ENCODE results near the gene BTBD10. TPM values are rescaled to one million over a fixed set of nuclear protein-coding genes. Genes with fewer than 3 reads are reported as not detected.
A peak's percentile ranks its signal among the peaks of the same experiment; 100 is the strongest.

BTBD10 gene
- total and polyA plus RNA-seq, 2 experiments from 2014 or later = 21.3 to 44.1 TPM

- no peaks in the 10 kb centered on the region for H3K9me3 ChIP-seq (ENCODE audit: low read depth)
- peaks cover 18% of the 10 kb centered on the region for H3K4me1 ChIP-seq (ENCODE audit: insufficient read depth)
- peaks cover 57% of the 10 kb centered on the region for H3K79me2 ChIP-seq
- peak overlapping the region; percentile 96 for H3K27ac ChIP-seq
- peaks cover 14% of the 10 kb centered on the region for H4K20me1 ChIP-seq (ENCODE audit: insufficient read depth, poor library complexity, severe bottlenecking)
- no peaks in the 10 kb centered on the region for H3K9me2 ChIP-seq (replicated peaks; ENCODE audit: insufficient read depth)
- peak overlapping the region; percentile 79 for H3K4me2 ChIP-seq
- H3K36me3 ChIP-seq (replicated peaks; ENCODE audit: insufficient read depth, low read depth) = no peaks in the 10 kb centered on the region
- TF ChIP-seq EZH2 (IDR thresholded peaks at IDR 0.05; ENCODE audit: borderline replicate concordance) (no peak), CTCF (IDR thresholded peaks at IDR 0.05; ENCODE audit: poor library complexity) (no peak), EZH2phosphoT487 (IDR thresholded peaks at IDR 0.05; ENCODE audit: low read depth, severe bottlenecking, unreplicated experiment) (no peak)
- no peaks in the 10 kb centered on the region for H3K27me3 ChIP-seq
- WGBS (ENCODE audit: low lambda C conversion rate, missing lambda C conversion rate) = 89% methylated on average over 3 of the region's 3 CpGs
- H2AFZ ChIP-seq = no peak overlapping the region
- H3K4me3 ChIP-seq = no peak overlapping the region
- DNase-seq (ENCODE audit: low spot score) = no peak
These were observed 1.7 kb downstream of the BTBD10 start for GRCh38 chr11:13461291-13461690.

- H3K9me3 ChIP-seq (ENCODE audit: low read depth) = no peaks in the 10 kb centered on the region
- H3K27ac ChIP-seq = no peak overlapping the region
- H4K20me1 ChIP-seq (ENCODE audit: insufficient read depth, poor library complexity, severe bottlenecking) = peaks cover 5% of the 10 kb centered on the region
- DNase-seq (ENCODE audit: low spot score) = no peak
- no peak overlapping the region for H3K4me3 ChIP-seq
- no peaks in the 10 kb centered on the region for H3K36me3 ChIP-seq (replicated peaks; ENCODE audit: insufficient read depth, low read depth)
- H3K4me1 ChIP-seq (ENCODE audit: insufficient read depth) = no peaks in the 10 kb centered on the region
- no peaks in the 10 kb centered on the region for H3K27me3 ChIP-seq
- no peaks in the 10 kb centered on the region for H3K9me2 ChIP-seq (replicated peaks; ENCODE audit: insufficient read depth)
- WGBS (ENCODE audit: low lambda C conversion rate, missing lambda C conversion rate) = 93% methylated on average over 2 of the region's 2 CpGs
- no peak overlapping the region for H2AFZ ChIP-seq
- H3K79me2 ChIP-seq = peaks cover 91% of the 10 kb centered on the region
- no peak overlapping the region for H3K4me2 ChIP-seq
- TF ChIP-seq EZH2 (IDR thresholded peaks at IDR 0.05; ENCODE audit: borderline replicate concordance) (no peak), CTCF (IDR thresholded peaks at IDR 0.05; ENCODE audit: poor library complexity) (no peak), EZH2phosphoT487 (IDR thresholded peaks at IDR 0.05; ENCODE audit: low read depth, severe bottlenecking, unreplicated experiment) (no peak)
These were observed 12.1 kb downstream of the BTBD10 start for GRCh38 chr11:13450832-13451397.

GRCh38 chr11:13449522-13449921 lies 13.5 kb downstream of the BTBD10 start:
- Histone ChIP-seq H3K27me3 (no peaks in the 10 kb centered on the region), H4K20me1 (ENCODE audit: insufficient read depth, poor library complexity, severe bottlenecking) (peaks cover 3% of the 10 kb centered on the region), H3K4me3 (no peak overlapping the region), H3K36me3 (replicated peaks; ENCODE audit: insufficient read depth, low read depth) (no peaks in the 10 kb centered on the region), H2AFZ (no peak overlapping the region), H3K27ac (no peak overlapping the region), H3K4me2 (no peak overlapping the region), H3K9me3 (ENCODE audit: low read depth) (no peaks in the 10 kb centered on the region), H3K4me1 (ENCODE audit: insufficient read depth) (no peaks in the 10 kb centered on the region), H3K9me2 (replicated peaks; ENCODE audit: insufficient read depth) (no peaks in the 10 kb centered on the region), H3K79me2 (peaks cover 92% of the 10 kb centered on the region)
- TF ChIP-seq CTCF (IDR thresholded peaks at IDR 0.05; ENCODE audit: poor library complexity) (no peak), EZH2 (IDR thresholded peaks at IDR 0.05; ENCODE audit: borderline replicate concordance) (no peak), EZH2phosphoT487 (IDR thresholded peaks at IDR 0.05; ENCODE audit: low read depth, severe bottlenecking, unreplicated experiment) (no peak)
- 0% methylated on average over 1 of the region's 1 CpG for WGBS (ENCODE audit: low lambda C conversion rate, missing lambda C conversion rate)
- DNase-seq (ENCODE audit: low spot score) = no peak
